Stimulated activated CD8-positive, alpha-beta memory T cell treated with anti-CD3 and anti-CD28 coated beads, Interleukin-12 subunit alpha, Interleukin-12 subunit beta, amount 100 ng/mL, for 1 hour (primary cell): ENCODE measurements around the gene SPP1.
"Not testable (repeated sequence)": the region's sequence is repeated elsewhere in the genome, so short reads cannot be mapped to it uniquely, and the experiment has no call there.

ENCODE experiments used
- DNase-seq: peaks from one replicate; pipeline ENCODE4 v3.0.0-alpha.2; 2020; ENCODE audit warnings: low read depth

Gene SPP1

GRCh38 chr4:87975466-87975865 lies at the start of gene SPP1:
TSS of gene SPP1 (plus strand) at chr4:87975714. CDS start at chr4:87976896, 1,182 bp downstream.
- DNase-seq, result no peak

- DNase-seq, result no peak
Observed at GRCh38 chr4:87926554-87927098, 48.9 kb upstream of the SPP1 start.

- DNase-seq, result no peak
Observed at GRCh38 chr4:87930629-87931028, 44.9 kb upstream of the SPP1 start.

GRCh38 chr4:87931932-87932331 lies 43.6 kb upstream of the SPP1 start:
- DNase-seq, result no peak

GRCh38 chr4:87932718-87933141 lies 42.8 kb upstream of the SPP1 start:
- DNase-seq, result no peak

- no peak for DNase-seq
Observed at GRCh38 chr4:87933337-87933736, 42.2 kb upstream of the SPP1 start.

GRCh38 chr4:87934157-87934704 lies 41.3 kb upstream of the SPP1 start:
- no peak for DNase-seq

GRCh38 chr4:87934973-87935372 lies 40.5 kb upstream of the SPP1 start:
- no peak for DNase-seq

- not testable (repeated sequence) for DNase-seq
Observed at GRCh38 chr4:87935954-87936353, 39.6 kb upstream of the SPP1 start.

- no peak for DNase-seq
Observed at GRCh38 chr4:87937523-87937922, 38.0 kb upstream of the SPP1 start.

- no peak for DNase-seq
Observed at GRCh38 chr4:87938746-87939145, 36.8 kb upstream of the SPP1 start.

GRCh38 chr4:87939978-87940690 lies 35.4 kb upstream of the SPP1 start:
- no peak for DNase-seq

- DNase-seq, result not testable (repeated sequence)
Observed at GRCh38 chr4:87940809-87941208, 34.7 kb upstream of the SPP1 start.

GRCh38 chr4:87941537-87942392 lies 33.7 kb upstream of the SPP1 start:
- no peak for DNase-seq

GRCh38 chr4:87943660-87944149 lies 31.8 kb upstream of the SPP1 start:
- no peak for DNase-seq

GRCh38 chr4:87944967-87945366 lies 30.5 kb upstream of the SPP1 start:
- no peak for DNase-seq

- DNase-seq, result no peak
Observed at GRCh38 chr4:87946766-87947165, 28.7 kb upstream of the SPP1 start.

GRCh38 chr4:87947381-87948160 lies 27.9 kb upstream of the SPP1 start:
- DNase-seq, result no peak

GRCh38 chr4:87949961-87950360 lies 25.6 kb upstream of the SPP1 start:
- no peak for DNase-seq

- DNase-seq, result no peak
Observed at GRCh38 chr4:87950493-87950892, 25.0 kb upstream of the SPP1 start.

- DNase-seq, result no peak
Observed at GRCh38 chr4:87950936-87951511, 24.5 kb upstream of the SPP1 start.
